NCI-H1092 (cell line): ENCODE measurements around the gene STK24.
"Not testable (repeated sequence)": the region's sequence is repeated elsewhere in the genome, so short reads cannot be mapped to it uniquely, and the experiment has no call there.

Experiments used
- DNase-seq: peaks from one replicate; lab custom pipeline; 2025; lab: John Stamatoyannopoulos, UW

Gene STK24

DNA sequence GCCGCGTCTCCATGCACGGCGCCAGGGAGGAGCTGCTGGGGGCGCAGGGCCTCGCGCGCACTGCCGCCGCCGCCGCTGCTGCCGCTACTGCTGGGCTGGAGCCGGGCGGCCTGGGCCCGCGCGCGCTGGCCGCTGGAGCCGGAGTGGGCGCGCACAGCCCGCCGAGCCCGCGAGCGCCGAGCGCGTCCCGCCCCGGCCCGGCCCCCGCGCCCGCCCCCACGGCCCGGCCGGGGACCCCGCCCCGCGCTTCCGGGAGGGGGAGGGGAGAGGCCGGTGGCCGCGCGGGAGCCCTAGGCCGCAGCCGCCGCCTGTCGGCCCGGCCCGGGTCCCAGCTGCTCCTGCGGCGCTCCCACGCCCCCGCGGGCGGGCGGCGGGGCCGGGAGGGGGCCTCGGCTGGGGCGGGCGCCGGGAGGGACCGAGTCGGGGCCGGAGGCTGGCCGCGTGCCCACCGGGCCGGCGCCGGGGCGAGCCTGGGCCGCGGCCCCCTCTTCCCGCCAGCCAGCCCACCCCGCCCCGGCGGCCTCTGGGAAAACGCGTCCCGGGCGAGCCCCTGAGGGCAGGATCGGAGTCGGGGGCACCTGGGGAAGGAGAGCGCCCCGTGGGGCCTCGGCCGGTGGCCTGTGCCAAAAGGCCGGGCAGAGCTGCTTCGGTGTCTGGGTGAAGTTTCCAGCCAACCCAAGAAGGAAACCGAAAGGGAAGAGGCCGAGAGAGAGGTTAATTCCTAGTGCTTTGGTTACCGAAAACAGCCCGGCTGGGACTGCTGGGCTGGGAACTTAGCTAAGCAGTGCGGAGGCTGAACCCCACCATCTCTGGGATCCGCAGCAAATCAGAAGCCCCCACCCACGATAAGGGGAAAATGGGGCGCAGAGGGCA is at the start of gene STK24:
Gene STK24 (minus strand): TSS at position 145 of the 873 bp plus-strand sequence. CDS start 321 bp downstream, outside the sequence.
- DNase-seq, result peak; percentile 57

DNA sequence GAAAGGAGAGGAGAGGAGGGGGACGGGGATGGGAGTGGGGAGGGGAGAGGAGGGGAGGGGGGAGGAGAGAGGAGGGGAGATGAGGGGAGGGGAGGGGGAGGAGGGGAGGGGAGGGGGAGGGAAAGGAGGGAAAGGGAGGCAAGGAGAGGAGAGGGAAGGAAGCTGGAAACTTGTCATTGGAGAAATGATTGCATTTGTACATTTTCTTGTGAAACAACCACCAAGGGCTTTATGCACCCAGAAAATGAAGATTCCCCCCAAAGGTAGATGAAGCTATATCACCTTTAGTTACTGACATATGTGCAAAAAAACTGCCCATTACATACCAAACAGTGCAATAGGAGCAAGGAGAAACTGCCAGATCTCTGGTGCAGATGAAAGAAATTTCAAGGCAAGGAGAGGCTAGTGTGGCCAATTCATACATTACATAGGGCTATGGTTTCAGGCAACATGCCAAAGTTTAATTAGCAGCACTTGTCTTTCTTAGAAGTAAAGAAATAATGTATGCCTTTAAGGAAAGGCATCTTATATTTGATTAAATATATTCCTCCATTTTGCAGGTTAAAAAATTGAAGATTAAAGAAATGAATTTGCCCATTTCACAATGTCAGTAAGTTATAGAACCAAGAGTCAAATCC is 49.5 kb upstream of the STK24 start:
- DNase-seq, result no peak

DNA sequence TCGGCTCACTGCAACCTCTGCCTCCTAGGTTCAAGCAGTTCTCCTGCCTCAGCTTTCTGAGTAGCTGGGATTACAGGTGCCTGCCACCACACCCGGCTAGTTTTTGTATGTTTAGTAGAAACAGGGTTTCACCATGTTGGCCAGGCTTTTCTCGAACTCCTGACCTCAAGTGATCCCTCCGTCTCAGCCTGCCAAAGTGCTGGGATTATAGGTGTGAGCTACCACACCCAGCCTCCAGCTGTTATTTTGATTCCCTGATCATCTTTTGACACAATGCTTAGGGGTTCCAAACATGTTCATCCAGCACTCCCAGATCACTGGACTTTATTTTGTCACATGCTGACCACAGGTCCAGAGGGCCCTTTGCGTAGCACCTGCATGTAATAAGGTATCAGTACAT is 47.7 kb upstream of the STK24 start:
- DNase-seq, result not testable (repeated sequence)

DNA sequence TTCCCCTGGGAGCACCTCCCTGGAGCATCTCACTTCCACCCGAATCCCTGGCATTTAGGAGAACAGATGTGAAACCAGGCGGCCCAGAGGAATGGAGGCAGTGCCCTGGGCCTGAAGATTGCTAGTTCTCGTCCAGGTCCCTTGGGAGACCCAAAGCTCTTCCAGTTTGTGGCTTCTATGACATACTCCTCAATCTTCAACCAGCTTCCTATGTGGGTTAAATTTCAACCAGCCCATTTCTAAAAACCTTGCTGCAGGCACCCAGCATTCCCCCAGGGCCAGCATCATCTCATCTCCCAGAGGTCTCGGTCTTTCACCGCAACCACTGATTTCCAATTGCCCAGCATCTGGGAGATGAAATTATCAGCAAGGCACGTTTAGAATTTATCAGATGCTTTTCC is 46.0 kb upstream of the STK24 start:
- no peak for DNase-seq

DNA sequence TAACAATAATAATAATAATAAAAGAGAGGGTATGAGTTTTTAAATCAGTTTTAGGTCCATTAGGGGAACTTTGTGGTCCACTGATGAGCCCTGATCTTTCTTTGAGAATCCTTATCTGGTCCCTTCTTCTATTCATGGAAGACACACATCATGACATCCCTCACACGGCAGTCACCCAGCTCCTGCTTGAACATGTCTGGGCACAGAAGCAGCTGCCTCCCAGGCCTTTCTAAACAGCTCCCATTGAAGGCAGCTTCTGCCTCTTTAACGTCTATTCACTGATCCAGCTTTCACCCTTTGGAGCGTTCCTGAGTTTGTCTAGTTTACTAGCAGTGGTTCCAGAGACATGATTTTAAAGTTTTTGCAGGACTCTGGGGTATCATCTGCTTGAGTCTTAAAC is 42.6 kb upstream of the STK24 start:
- no peak for DNase-seq

DNA sequence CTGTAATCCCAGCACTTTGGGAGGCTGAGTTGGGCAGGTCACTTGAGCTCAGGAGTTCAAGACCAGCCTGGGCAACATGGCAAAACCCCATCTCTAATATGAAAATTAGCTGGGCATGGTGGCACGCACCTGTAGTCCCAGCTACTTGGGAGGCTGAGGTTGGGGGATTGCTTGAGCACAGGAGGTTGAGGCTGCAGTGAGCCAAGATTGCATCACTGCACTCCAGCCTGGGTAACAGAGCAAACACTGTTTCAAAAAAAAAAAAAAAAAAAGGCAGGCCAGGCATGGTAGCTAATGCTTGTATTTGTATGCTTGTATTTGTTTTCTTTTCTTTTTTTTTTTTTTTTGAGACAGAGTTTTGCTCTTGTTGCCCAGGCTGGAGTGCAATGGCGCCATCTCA is 38.7 kb upstream of the STK24 start:
- not testable (repeated sequence) for DNase-seq

DNA sequence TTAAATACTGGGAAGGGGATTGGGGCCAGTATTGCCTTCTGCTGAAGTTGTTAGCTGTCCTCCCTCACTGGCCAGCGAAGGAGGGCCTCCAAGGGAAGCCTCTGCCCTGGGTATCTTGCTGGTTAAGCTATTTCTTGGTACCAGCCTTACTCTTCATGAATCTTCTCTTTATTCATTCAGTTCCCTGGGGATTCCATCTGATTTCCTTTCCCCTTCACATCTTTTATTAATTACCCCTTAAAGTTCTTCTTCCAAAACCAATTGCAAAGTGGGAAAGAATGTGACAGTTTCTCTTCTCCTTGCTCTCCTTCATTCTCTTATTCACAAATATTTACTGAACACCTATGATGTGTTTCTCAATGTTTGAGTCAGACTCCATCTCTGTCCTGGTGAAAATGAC is 36.7 kb upstream of the STK24 start:
- no peak for DNase-seq

DNA sequence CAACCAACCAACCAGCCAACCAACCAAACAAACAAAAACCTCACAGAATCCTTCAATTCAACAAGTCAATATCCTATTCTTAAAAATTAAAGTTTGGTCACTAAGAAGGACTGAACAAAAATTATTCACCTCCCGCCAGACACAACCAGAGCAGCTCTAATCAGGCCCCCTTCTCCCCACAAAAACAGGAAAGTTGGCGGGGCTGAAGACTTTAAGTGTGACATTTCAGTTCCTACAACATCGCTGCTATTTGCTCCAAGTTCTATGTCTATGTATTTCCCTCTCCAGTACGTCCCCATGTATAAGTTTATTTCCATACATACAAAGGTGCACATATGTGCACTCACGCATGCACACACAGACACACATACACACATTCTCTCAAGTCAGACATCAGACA is 32.8 kb upstream of the STK24 start:
- no peak for DNase-seq

DNA sequence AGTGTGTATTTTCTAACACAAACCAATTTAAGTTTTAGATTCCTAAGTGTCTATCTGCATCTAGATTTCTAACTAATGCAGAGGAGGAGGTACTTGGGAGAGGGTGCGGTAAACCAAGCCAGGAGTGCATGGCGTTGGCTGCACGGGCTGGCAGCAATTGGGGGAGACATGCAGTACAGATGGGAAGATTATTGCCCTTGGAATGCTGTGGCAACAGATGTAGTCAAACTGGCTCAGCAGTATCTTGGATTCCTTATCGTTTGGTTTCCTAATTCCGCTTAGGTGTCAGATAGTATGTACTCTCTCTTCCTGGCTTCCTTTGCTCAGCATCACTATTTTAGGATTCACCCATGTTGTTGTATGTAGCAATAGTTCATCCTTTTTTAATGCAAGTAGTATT is 29.4 kb upstream of the STK24 start:
- DNase-seq, result no peak

DNA sequence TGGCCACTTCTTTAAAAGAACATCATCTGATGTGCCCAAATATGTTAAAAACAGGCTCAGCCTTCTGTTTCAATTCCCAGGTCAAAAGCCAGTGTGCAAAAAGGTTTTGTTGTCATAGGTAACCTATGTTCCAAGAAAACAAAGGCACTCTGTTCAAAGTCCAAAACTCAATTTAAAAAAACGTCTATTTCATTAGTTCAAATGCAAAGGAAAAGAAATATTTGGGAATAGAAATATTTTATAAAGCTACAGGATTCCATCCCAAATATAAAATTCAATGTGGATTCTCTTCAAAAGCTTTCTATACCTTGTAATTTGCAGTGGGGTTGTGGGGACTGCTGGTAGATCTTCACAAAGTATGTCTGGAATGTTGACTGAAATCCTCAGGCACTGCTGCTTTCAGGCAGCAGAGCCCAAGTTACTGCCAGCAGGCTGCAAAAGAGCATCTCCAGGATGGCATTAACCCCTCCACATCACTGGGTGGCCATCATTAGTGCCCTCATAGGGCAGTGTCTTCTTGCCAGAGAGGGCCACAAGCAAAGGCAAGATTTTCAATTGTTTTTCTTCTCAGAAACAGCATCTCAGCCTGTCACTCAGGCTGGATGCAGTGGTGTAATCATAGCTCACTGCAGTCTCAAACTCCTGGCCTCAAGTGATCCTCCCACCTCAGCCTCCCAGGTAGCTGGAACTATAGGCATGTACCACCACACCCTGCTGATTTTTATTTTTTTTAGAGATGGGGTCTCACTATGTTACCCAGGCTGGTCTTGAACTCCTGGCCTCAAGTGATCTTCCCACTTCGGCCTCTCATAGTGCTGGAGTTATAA is 22.8 kb upstream of the STK24 start:
- DNase-seq, result no peak

DNA sequence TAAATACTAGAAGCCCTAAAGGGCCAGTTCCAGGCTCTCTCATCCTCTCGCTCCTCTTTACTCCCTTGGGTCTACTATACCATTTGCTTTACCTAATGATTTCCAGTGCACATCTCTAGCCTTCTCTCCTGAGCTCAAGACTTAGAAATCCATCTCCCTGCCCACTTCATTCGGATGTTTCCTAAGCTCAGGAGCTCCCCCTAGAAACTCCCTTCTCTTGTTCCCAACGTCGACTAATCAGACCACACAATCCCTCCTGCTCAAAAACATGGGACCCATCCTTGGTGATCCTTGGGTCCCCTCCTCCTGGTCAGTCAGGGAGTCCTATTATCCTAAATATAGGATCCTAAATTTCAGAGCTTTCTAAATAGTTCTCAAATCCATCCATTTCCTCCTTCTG is 21.1 kb upstream of the STK24 start:
- no peak for DNase-seq

DNA sequence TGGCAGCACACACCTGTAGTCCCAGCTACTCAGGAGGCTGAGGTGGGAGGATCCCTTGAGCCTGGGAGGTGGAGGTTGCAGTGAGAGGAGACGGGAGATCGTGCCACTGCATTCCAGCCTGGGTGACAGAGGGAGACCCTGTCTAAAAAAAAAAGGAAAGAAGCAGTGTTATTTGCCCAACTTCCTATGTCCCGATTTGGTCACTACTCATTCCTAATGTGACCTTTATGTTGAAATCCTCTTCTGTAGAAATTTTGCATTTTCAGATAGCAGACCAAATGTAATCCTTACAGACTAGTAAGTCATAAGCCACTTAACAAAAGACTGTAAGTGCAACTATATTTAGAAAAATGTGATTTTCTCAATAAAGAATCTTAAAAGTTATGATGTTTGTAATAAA is 18.2 kb upstream of the STK24 start:
- DNase-seq, result no peak

DNA sequence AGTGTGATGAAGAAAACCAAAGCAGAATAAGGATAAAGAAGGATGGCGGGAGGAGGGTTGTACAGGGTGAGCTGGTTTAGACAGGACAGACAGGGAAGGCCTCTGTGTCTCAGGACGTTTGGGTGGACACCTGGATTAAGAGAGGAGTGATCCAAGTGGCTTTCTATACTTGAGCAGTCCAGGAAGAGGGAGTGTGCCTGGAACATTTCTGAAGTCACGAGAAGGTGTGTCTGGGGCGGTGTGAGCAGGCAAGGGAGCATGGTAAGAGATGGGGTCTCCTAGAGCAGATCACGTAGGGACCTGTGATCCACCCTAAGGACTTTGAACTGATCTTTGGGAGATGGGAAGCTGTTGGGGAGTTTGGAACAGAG is 15.4 kb upstream of the STK24 start:
- DNase-seq, result no peak

DNA sequence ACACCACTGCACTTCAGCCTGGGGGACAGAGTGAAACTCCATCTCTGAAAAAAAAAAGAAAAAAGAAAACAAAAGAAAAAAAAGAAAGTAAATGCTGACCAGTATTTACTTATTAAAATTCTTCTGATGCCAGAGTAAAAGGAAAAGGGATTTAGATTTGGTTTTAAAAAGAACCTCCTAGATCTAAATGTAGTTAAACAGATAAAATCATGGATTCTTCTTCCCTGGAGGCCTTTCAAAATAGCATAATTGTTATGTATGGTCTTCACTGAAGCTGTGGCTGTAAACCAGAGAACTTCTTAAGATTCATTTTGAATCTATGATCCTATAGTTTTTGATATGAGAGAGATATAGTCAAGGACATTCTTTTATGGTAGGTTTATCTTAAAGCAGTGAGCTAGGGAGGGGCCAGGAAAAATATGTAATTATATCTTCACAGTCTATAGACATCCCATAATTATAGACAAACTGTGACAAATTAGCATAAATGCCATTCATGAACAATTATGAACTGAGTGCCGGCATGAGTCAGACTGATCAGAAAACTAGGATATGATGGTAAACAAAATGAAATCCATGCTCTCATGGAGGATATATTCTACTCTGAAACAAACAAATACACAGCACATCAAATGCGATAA is 14.9 kb upstream of the STK24 start:
- DNase-seq, result no peak

DNA sequence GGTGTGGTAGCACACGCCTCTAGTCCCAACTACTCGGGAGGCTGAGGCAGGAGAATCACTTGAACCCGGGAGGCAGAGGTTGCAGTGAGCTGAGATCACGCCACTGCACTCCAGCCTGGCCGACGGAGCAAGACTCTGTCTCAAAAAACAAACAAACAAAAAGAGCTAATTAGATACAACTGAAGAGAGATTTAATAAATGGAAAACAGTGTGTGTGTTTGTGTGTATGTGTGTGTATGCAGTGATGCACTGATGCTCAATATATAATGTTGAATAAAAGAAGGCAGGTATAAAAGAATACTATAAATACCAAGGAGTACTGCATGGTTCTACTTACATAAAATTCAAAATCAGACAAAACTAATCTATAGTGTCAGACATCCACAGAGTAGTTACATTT is 13.6 kb upstream of the STK24 start:
- not testable (repeated sequence) for DNase-seq

DNA sequence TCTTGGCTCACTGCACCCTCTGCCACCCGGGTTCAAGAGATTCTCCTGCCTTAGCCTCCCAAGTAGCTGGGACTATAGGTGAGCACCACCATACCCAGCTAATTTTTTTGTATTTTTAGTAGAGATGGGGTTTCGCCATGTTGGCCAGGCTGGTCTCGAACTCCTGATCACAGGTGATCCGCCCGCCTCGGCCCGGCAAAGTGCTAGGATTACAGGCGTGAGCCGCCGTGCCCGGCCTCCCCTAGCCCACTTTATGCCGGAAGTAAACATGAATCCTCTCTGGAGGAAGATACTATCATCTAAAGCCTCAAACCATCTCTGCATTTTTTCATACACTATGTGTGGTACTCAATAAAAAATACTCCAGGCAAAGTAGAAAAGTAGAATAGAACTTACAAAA is 12.6 kb upstream of the STK24 start:
- not testable (repeated sequence) for DNase-seq

DNA sequence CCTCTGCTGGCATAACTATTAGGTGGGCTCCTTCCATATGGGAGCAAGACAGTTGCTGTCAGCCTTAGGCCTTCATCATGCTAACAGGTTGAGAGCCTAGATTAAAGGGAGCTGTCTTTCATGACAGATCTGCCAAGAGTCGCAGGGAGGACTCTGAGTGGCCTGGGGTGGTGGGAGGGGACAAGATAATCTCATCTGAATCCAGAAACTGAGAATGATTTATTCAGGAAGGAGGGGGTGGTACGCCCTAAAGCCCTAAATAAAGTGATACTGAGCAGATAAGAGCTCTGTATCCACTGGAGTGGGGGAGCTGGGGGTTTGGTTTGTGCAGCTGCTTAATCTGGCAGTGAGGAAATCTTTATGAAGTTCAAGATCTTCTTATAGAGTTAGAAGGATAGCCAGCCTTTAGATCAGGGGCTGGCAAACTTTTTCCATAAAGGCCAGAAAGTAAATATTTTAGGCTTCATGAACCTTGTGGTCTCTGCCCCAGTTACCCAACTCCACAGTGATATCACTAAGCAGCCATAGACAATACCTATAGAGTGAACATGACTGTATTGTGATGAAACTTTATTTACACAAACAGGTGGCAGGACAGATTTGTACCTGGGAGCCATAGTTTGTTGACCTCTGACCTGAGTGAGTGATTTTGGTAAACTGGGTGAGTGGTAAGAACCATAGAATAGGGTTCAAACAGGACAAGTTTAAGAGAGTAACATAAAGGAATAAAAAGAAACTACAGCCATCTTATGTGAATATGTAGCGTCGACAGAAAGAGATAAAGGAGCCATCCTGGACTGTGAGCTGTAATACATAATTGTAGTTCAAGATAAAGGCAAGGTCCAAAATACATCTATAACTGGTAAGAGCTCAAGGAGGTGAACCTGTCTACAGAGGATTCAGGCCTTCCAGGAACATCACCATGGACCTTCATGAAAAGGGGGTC is 9.8 kb upstream of the STK24 start:
- no peak for DNase-seq

DNA sequence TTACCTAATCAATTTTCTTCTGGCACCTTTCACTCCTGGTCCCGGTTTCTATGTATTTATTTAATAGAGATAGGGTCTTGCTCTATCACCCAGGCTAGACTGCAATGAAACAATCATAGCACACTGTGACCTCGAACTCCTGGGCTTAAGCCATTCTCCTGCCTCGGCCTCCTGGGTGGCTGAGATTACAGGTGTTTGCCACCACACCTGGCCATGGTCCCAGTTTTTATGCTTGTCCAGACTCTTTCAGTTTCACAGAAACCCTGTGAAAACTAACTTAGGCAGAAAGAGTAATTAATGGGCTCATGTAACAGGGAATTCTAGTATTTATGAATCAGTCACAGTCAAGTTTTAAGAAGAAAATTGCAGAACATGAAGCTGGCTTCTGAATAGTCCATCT is 9.0 kb upstream of the STK24 start:
- no peak for DNase-seq

DNA sequence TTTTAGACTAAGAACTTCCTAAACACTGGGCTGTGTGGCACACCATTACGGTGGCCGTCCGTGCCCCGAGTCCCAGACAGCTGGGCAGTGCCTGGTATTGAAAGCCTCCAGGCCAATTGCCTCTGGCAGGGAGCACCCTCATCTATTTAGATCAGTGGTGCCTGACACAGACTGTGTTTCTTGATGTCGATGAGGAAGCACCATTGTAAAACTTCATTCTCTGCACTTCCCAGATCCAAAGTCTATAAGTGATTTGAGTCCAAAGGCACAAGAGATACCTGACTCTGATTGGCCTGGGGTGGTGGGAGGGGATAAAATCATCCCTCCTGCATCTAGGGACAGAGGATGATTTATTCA is 8.5 kb upstream of the STK24 start:
- DNase-seq, result no peak

DNA sequence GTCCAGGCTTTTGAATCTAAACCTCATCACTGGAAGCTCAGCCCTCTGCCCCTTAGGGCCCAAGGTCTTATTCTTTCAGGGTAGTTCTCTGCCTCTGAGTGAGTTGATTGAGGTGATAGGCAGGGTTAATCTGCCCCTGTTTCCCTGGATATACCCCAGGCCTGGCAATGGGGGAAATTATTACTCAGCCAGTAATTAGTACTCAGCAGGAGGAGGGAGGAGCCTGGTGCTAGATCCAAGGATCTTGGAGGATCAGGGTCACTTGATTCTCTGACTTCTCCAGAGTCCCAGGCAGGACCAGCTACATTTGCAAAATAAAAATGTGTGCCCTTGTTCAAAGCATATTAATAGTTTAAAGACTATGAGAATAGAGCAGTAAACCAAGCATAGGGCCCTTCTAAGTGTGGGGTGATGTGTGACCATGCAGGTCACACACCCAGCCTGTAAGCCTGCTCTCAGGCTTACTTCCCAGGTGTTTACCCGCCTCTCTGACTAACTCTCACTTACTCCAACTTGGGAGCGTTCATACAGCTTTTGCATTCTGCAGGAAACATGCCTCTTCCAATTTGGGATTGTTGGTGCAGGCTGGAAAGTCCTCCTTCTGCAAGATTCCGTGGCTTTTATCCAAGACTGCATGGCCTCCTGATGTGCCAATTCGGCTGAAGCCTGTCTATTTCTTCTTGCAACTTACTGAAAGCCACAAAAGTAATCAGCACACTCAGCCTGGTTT is 7.9 kb upstream of the STK24 start:
- no peak for DNase-seq

DNA sequence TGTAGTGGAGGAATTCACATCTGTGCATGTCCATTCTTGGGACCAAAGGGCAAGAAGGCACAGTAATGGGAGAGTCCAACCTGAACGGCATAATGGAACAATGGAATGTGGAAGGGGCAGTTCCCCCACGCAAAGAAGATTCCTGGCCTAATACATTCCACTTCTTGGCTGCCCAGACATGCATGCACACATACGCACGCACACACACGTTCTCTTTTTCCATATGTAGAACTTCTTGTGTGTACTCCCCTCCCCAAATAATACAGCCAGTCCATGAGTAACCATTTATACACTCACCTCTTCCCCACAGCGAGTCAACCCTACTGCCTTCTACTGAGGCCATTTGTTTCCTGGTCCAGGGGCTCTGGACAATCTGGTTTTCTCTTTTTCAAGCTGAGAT is 6.0 kb upstream of the STK24 start:
- no peak for DNase-seq
